ENCODE results near the gene CROCC. TPM values are rescaled to one million over a fixed set of nuclear protein-coding genes. Genes with fewer than 3 reads are reported as not detected.
A peak's percentile ranks its signal among the peaks of the same experiment; 100 is the strongest.

Gene CROCC
- total and polyA plus RNA-seq, 2 experiments from 2014 or later, result 14.6 to 30.3 TPM

DNA sequence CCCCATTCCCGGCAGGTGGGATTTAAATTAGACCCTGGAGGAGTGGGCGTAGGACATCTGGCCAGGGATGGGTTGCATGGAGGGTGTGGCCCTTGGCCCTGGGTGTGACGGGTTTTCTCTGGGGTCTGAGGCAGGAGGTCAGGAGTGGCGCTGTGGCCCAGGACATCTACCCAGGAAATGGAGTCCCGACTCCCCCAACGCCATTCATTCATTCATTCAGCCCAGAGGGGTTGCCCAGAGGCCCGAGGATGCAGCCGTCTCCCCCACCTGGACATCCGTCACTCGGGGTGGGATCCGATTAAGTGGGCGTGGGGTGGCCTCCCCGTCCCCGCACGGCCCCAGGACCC lies 89.3 kb downstream of the CROCC start:
- TF ChIP-seq, protein P1, sequence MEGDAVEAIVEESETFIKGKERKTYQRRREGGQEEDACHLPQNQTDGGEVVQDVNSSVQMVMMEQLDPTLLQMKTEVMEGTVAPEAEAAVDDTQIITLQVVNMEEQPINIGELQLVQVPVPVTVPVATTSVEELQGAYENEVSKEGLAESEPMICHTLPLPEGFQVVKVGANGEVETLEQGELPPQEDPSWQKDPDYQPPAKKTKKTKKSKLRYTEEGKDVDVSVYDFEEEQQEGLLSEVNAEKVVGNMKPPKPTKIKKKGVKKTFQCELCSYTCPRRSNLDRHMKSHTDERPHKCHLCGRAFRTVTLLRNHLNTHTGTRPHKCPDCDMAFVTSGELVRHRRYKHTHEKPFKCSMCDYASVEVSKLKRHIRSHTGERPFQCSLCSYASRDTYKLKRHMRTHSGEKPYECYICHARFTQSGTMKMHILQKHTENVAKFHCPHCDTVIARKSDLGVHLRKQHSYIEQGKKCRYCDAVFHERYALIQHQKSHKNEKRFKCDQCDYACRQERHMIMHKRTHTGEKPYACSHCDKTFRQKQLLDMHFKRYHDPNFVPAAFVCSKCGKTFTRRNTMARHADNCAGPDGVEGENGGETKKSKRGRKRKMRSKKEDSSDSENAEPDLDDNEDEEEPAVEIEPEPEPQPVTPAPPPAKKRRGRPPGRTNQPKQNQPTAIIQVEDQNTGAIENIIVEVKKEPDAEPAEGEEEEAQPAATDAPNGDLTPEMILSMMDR (IDR thresholded peaks at IDR 0.05; ENCODE audit: low read depth, low read length), result no peak
- Histone ChIP-seq H3K4me3 (peak overlapping the region; percentile 90), H3K27ac (no peak overlapping the region), H3K4me1 (ENCODE audit: low read depth) (no peaks in the 10 kb centered on the region), H3K9me3 (ENCODE audit: low read depth) (no peaks in the 10 kb centered on the region), H3K27me3 (no peaks in the 10 kb centered on the region), H3K36me3 (no peaks in the 10 kb centered on the region)
- DNase-seq (ENCODE audit: low read depth in 1 of 2, low spot score in 1 of 2), result no peak

DNA sequence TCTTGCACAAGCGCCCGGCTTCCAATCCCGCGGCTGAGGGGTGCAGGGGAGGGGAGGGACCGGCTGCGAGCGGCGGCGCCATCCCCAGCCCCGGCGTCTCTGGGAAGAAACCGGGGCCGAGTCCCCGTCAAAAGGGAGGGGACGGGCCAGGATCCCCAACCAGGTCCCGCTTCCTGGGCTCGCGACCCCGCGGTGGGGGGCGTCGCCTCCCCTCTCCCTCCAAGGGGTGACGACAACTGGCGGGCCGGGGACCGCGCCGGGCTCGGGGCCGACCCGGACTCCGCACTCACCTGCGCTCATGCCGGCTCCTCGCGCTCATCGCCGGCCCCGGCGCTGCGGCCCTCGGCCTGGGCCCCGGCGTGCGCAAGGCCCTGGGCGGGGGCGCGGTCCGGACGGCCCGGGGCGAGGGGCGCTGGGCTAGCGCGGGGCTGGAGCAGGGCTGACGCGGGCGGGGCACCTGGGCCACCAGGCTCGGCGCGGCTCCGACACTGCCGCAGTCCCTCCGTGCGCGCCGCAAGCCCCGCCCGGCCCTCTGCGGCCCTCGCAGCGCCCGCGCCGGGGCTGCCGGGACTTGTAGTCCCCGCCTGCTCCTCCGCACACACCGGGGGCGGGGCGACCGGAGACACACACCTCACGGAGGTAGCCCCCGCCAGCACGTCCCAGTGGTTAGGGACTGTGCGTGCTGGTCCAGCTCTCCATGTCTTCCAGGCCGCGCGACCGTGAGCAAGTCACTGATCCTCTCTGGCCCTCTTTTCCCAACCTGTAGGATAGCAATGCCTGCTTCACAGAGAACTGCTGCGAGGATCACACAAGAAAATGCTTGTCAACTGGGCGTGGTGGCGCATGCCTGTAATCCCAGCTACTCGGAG lies 89.9 kb downstream of the CROCC start, which contains the start of gene ATP13A2:
Gene ATP13A2, minus strand, starts transcription at position 490 of the 869 bp plus-strand sequence. Its CDS starts 190 bp downstream, at position 300.
- peak; percentile 67 to 92 for DNase-seq (ENCODE audit: low read depth in 1 of 2, low spot score in 1 of 2)
- TF ChIP-seq, protein P1 (IDR thresholded peaks at IDR 0.05; ENCODE audit: low read depth, low read length), result no peak
- no peaks in the 10 kb centered on the region for H3K4me1 ChIP-seq (ENCODE audit: low read depth)
- no peaks in the 10 kb centered on the region for H3K36me3 ChIP-seq
- H3K27ac ChIP-seq, result no peak within 1 kb of the TSS
- no peaks in the 10 kb centered on the region for H3K27me3 ChIP-seq
- no peaks in the 10 kb centered on the region for H3K9me3 ChIP-seq (ENCODE audit: low read depth)
- peak within 1 kb of the TSS; percentile 90 for H3K4me3 ChIP-seq

DNA sequence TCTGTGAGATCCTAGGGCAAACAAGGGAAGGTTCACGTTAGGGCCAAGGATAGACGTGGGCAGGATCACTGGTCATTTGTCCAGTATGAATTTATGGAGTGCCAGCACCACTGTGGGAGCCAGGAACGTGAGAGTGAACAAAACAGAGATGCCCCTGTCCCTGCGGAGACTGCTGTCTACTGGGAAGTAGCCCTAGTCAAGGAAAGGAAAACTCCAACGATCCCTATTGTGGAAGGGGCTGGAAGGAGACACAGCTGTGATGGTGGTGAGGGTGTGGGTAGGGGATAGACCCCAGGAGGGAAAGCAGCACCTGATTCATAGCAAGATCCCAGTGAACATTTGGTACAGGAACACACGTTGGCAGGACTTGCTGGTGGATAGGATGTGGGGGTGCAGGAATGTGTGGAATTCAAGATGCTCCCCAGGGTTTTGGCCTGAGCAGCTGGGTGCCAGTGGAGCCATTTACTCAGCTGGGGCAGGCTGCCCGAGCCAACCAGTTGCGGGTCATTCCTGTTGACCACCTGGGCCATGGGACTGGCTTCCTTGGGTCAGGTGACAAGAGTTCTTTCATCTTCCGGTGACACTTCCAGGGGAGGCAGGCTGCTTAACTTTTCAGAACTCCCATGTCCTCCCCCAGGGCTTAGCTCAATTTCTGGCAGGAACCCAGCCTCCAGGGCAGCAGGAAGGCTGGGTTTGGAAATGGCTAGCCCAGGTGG lies 91.2 kb downstream of the CROCC start:
- Histone ChIP-seq H3K4me1 (ENCODE audit: low read depth) (no peaks in the 10 kb centered on the region), H3K9me3 (ENCODE audit: low read depth) (no peaks in the 10 kb centered on the region), H3K4me3 (no peak overlapping the region), H3K27me3 (no peaks in the 10 kb centered on the region), H3K27ac (no peak overlapping the region), H3K36me3 (no peaks in the 10 kb centered on the region)
- DNase-seq (ENCODE audit: low read depth in 1 of 2, low spot score in 1 of 2), result peak in 1 of 2 donors; percentile 50
- TF ChIP-seq, protein P1 (IDR thresholded peaks at IDR 0.05; ENCODE audit: low read depth, low read length), result no peak

DNA sequence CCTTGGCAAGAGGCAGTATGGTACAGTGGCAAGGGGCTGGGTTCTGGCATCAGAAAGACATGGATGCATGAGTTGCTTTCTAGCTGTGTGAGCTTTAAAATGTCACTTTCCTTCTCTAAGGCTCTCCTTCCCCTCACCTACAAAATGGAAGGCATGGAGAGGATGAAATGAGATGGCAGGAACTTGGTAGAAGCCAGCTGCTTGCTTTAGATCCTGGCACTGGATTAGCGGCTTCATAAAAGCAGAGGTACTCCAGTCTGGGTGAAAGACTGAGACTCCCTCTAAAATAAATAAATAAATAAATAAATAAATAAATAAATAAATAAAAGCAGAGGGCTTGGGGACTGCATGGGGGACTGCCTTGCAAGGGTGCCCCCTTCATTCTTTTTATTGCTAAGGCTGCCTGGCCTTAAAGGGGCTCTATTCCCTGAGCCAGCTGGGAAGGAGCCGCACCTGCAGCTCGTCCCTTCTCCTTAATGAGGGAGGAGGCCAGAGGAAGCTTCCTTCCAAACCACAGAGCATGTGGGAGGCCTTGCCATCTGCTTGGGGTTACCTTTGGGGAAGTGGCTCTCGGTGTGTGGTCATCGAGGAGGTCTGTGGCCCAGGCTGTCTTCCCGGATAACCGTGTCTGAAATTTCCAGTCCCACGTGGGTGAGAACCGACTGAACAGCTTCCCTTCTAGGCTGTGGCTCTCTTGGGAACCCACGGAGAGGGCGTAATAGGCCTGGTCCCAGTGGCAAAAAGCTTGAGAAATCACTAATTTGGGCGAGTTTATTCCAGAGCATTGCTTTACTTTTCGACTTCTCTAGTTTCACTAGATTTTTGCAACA lies 92.0 kb downstream of the CROCC start:
- no peak for DNase-seq (ENCODE audit: low read depth in 1 of 2, low spot score in 1 of 2)
- H3K27me3 ChIP-seq, result no peaks in the 10 kb centered on the region
- no peak overlapping the region for H3K27ac ChIP-seq
- H3K9me3 ChIP-seq (ENCODE audit: low read depth), result no peaks in the 10 kb centered on the region
- no peak overlapping the region for H3K4me3 ChIP-seq
- TF ChIP-seq, protein P1 (IDR thresholded peaks at IDR 0.05; ENCODE audit: low read depth, low read length), result no peak
- peaks cover 4% of the 10 kb centered on the region for H3K36me3 ChIP-seq
- no peaks in the 10 kb centered on the region for H3K4me1 ChIP-seq (ENCODE audit: low read depth)

Measured in cardiac muscle cell (in vitro differentiated cells and primary cell).